HCT116 (cell line): ENCODE results near the gene PLEKHA4. TPM values are rescaled to one million over a fixed set of nuclear protein-coding genes. Genes with fewer than 3 reads are reported as not detected.

Experiments
- ATAC-seq: fragments of 200-7000 bp; cut with Tn5 transposase; 2 replicates; pipeline ENCODE4 v1.9.1; 2020; ENCODE audit warnings: mild to moderate bottlenecking, moderate library complexity
- BruUV-seq: library from RNA; stranded (reverse); fragments of 400-500 nt; replicated peaks from 2 replicates; lab custom pipeline; 2021; lab: Mats Ljungman, UMichigan
- CTCF ChIA-PET: fragments of 300-600 bp; sonication (Branson Sonifier 250); formaldehyde crosslinking; loops from one replicate; lab custom pipeline; 2021; ENCODE audit warnings: antibody characterized with exemption; lab: Charles Lee
- POLR2A ChIA-PET: fragments of 300-600, 350-600 bp; sonication (Branson Sonifier 250); formaldehyde crosslinking; loops from one replicate; lab custom pipeline; 2021; ENCODE audit warnings: antibody characterized with exemption; lab: Charles Lee
- RAD21 ChIA-PET, 2 experiments: fragments of 300-600 bp; sonication (Branson Sonifier 250); formaldehyde crosslinking; loops; one replicate each; lab custom pipeline; 2023; ENCODE audit warnings: low total read pairs in 2 of 2; ENCODE audit not compliant: uncharacterized antibody in 2 of 2, unreplicated experiment in 2 of 2, low non-redundant PET in 1 of 2; lab: Charles Lee
- DNase-seq: peaks from one replicate; pipeline ENCODE4 v3.0.0-alpha.2; 2010; ENCODE audit warnings: low read depth, low spot score
- H2AFZ ChIP-seq: fragments of 200-600 bp; shearing (Covaris generic), sonication (generic); 2 replicates; pipeline ENCODE4 v1.6.1; 2017; ENCODE audit warnings: low read depth, mixed run types, mixed read lengths, antibody characterized with exemption, low read length; ENCODE audit not compliant: poor library complexity, severe bottlenecking
- H3K27ac ChIP-seq: 2 replicates; pipeline ENCODE4 v1.5.1; 2012; ENCODE audit warnings: low read depth, low read length
- H3K27me3 ChIP-seq: fragments of 200-600 bp; sonication (generic); 2 replicates; pipeline ENCODE4 v1.6.1; 2016; ENCODE audit warnings: mixed run types, low read length, mixed read lengths; ENCODE audit not compliant: insufficient read depth
- H3K36me3 ChIP-seq, 2 experiments: fragments of 200-500 bp in 1 of 2; fragments of 200-600 bp in 1 of 2; sonication (Bioruptor generic) in 1 of 2; sonication (generic) in 1 of 2; 2 replicates each; pipeline versions ENCODE4 v1.5.1 to v1.6.1; 2014 to 2016; ENCODE audit warnings: low read length in 2 of 2, inconsistent platforms in 1 of 2, mixed read lengths in 1 of 2, mixed run types in 1 of 2; ENCODE audit not compliant: insufficient read depth in 2 of 2, control insufficient read depth in 1 of 2
- H3K4me1 ChIP-seq, 2 experiments: fragments of 200-600 bp in 1 of 2; sonication (generic) in 1 of 2; 2 replicates each; pipeline versions ENCODE4 v1.5.1 to v1.6.1; 2012 to 2017; ENCODE audit warnings: low read length in 2 of 2, inconsistent platforms in 1 of 2, mild to moderate bottlenecking in 1 of 2, mixed read lengths in 1 of 2, mixed run types in 1 of 2, moderate library complexity in 1 of 2; ENCODE audit not compliant: insufficient read depth in 2 of 2, control insufficient read depth in 1 of 2
- H3K4me2 ChIP-seq: fragments of 200-600 bp; sonication (generic); 2 replicates; pipeline ENCODE4 v1.6.1; 2017; ENCODE audit warnings: mixed run types, low read length, mixed read lengths
- H3K4me3 ChIP-seq, 2 experiments: fragments of 200-600 bp in 1 of 2; sonication (generic) in 1 of 2; replicated peaks in 1 of 2; 2 replicates each; pipeline ENCODE4 v1.5.1; 2011 to 2016; ENCODE audit warnings: low read length in 2 of 2, control low read depth in 1 of 2, low read depth in 1 of 2, mild to moderate bottlenecking in 1 of 2, mixed read lengths in 1 of 2, mixed run types in 1 of 2
- H3K79me2 ChIP-seq: fragments of 200-600 bp; sonication (generic); 2 replicates; pipeline ENCODE4 v1.6.1; 2017; ENCODE audit warnings: mild to moderate bottlenecking, mixed run types, low read length, moderate library complexity, mixed read lengths; ENCODE audit not compliant: insufficient read depth
- H3K9ac ChIP-seq: fragments of 200-600 bp; sonication (generic); 2 replicates; pipeline ENCODE4 v1.6.1; 2016; ENCODE audit warnings: low read length, mixed read lengths
- H3K9me2 ChIP-seq: fragments of 200-600 bp; sonication (generic), shearing (Covaris generic); 2 replicates; pipeline ENCODE4 v1.6.1; 2017; ENCODE audit warnings: mixed run types, mild to moderate bottlenecking, moderate library complexity; ENCODE audit not compliant: insufficient read depth
- H3K9me3 ChIP-seq, 2 experiments: fragments of 200-500 bp in 1 of 2; fragments of 200-600 bp in 1 of 2; sonication (Bioruptor generic) in 1 of 2; sonication (generic) in 1 of 2; 2 replicates each; pipeline ENCODE4 v1.6.1; 2014 to 2017; ENCODE audit warnings: low read length in 2 of 2, mixed read lengths in 2 of 2, inconsistent platforms in 1 of 2, low read depth in 1 of 2, mild to moderate bottlenecking in 1 of 2, mixed run types in 1 of 2, moderate library complexity in 1 of 2; ENCODE audit not compliant: control insufficient read depth in 1 of 2, insufficient read depth in 1 of 2
- H4K20me1 ChIP-seq: fragments of 200-600 bp; sonication (generic), shearing (Covaris generic); 2 replicates; pipeline ENCODE4 v1.6.1; 2017; ENCODE audit warnings: mixed run types, mild to moderate bottlenecking, moderate library complexity; ENCODE audit not compliant: insufficient read depth
- CBX3 ChIP-seq: IDR thresholded peaks from 2 replicates; pipeline ENCODE4 v1.6.1; 2012; ENCODE audit warnings: low read depth
- FOSL1 ChIP-seq: IDR thresholded peaks from 2 replicates; pipeline ENCODE4 v1.6.1; 2012; ENCODE audit warnings: low read depth
- JUND ChIP-seq: IDR thresholded peaks from 2 replicates; pipeline ENCODE4 v1.6.1; 2012
- POLR2AphosphoS5 ChIP-seq: IDR thresholded peaks from 2 replicates; pipeline ENCODE4 v1.6.1; 2011; ENCODE audit warnings: mild to moderate bottlenecking, low read depth, low read length, moderate library complexity
- SIN3A ChIP-seq: IDR thresholded peaks from 2 replicates; pipeline ENCODE4 v1.6.1; 2012; ENCODE audit warnings: low read depth
- SP1 ChIP-seq: IDR thresholded peaks from 2 replicates; pipeline ENCODE4 v1.6.1; 2012; ENCODE audit warnings: low read depth
- TCF7L2 ChIP-seq: IDR thresholded peaks from 2 replicates; pipeline ENCODE4 v1.7.0; 2011; ENCODE audit warnings: borderline replicate concordance, inconsistent platforms; ENCODE audit not compliant: insufficient read depth, insufficient read length; ENCODE audit errors: extremely low read depth
- intact Hi-C: fragments of 100-400 bp; cut with micrococcal nuclease; formaldehyde crosslinking; loops from 2 replicates; pipeline ENCODE4 v1.10.0; 2022
- total RNA-seq: library from RNA; stranded (reverse); gene quantifications from one replicate; pipeline ENCODE4 v1.2.1, GENCODE V29; 2021; ENCODE audit not compliant: unreplicated experiment

Gene PLEKHA4
- total RNA-seq, 1 experiment from 2014 or later, result 20.4 TPM

DNA sequence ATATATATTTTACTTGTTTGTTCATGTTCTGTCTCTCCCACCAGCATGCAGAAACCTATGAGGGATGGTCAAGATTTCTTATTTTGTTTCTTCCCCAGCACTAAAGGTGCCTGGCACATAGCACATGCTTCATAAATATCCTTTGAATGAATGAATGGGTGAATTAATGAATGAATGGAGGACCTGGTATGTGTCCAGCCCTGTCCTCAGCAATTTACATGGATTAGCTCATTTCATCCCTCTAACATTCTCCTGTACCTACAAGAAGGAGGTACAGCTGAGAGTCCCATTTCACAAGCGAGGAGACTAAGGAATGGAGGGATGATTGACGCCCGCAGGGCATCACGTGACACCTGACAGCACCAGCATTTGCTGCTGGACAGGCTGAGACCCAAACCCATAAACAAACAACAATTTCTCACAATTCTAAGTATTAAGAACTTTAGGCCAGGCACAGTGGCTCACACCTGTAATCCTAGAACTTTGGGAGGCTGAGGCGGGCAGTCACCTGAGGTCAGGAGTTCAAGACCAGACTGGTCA, 50.8 kb downstream of the PLEKHA4 start:
- Histone ChIP-seq H3K27me3 (no peaks in the 10 kb centered on the region), H3K79me2 (no peaks in the 10 kb centered on the region), H3K4me3 (no peak overlapping the region), H2AFZ (no peak overlapping the region), H3K9ac (no peak overlapping the region), H3K4me2 (no peak overlapping the region), H3K36me3 (no peaks in the 10 kb centered on the region), H3K9me3 (no peaks in the 10 kb centered on the region), H3K9me2 (no peaks in the 10 kb centered on the region), H3K4me1 (peaks cover 32 to 33% of the 10 kb centered on the region in 2 experiments), H4K20me1 (no peaks in the 10 kb centered on the region), H3K27ac (no peak overlapping the region)
- intact Hi-C loops, result no loop called here
- DNase-seq (no peak), ATAC-seq (no peak)
- TF ChIP-seq POLR2AphosphoS5 (no peak), SP1 (no peak), JUND (no peak), SIN3A (no peak), FOSL1 (no peak)
- BruUV-seq, result no TSS peak
- ChIA-PET RAD21 (no interaction called here), CTCF (interaction anchor here (1.5 kb wide), 1 partner anchor 22 kb away, joined by 5 read pairs; no protein-coding TSS in a partner anchor), POLR2A (no interaction called here)

DNA sequence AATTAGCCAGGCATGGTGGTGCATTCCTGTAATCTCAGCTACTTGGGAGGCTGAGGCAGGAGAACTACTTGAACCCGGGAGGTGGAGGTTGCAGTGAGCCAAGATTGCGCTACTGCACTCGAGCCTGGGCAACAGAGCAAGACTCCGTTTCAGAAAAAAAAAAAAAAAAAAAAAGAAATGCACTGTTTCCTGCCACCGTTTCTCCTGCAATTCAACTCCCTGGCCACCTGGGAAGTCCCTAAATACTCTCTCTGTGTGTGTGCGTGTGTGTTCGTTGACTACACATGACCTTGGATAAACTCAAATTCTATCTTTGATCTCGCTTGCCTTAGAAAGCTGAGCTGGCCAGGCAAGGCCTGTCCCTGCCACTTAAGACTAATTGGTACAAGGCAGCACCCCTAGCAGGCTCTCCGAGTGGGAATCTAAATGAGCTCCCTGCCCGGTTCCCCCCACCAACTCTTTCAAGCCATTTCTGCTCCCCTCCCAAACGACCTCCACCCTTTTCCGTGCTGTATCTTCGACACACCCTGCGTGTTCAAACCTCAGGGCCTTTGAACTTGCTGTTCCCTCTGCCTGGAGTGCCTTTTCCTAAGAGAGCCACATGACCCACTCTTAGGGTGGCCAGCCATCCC, 52.4 kb downstream of the PLEKHA4 start:
- POLR2A ChIA-PET, result interaction anchor here (0.9 kb wide), 1 partner anchor 56 kb away, joined by 4 read pairs; no protein-coding TSS in a partner anchor
- Histone ChIP-seq H3K9ac (no peak overlapping the region), H4K20me1 (no peaks in the 10 kb centered on the region), H3K9me3 (no peaks in the 10 kb centered on the region), H3K36me3 (no peaks in the 10 kb centered on the region), H3K4me1 (peaks cover 41 to 42% of the 10 kb centered on the region in 2 experiments), H2AFZ (no peak overlapping the region), H3K27ac (no peak overlapping the region), H3K4me3 (no peak overlapping the region), H3K27me3 (no peaks in the 10 kb centered on the region), H3K79me2 (no peaks in the 10 kb centered on the region), H3K9me2 (no peaks in the 10 kb centered on the region), H3K4me2 (no peak overlapping the region)
- ATAC-seq (no peak), DNase-seq (no peak)
- intact Hi-C loops, result no loop called here
- CTCF ChIA-PET, result interaction anchor here (1.1 to 2.0 kb wide), 2 partner anchors 20 to 26 kb away, joined by 3 to 4 read pairs; no protein-coding TSS in a partner anchor
- RAD21 ChIA-PET, result no interaction called here
- no TSS peak for BruUV-seq
- TF ChIP-seq TCF7L2 (peak; percentile 14), CBX3 (no peak)
